ENCODE data around the gene SEC22B.
"Not testable (repeated sequence)": the region's sequence is repeated elsewhere in the genome, so short reads cannot be mapped to it uniquely, and the experiment has no call there.

The SEC22B gene

DNA sequence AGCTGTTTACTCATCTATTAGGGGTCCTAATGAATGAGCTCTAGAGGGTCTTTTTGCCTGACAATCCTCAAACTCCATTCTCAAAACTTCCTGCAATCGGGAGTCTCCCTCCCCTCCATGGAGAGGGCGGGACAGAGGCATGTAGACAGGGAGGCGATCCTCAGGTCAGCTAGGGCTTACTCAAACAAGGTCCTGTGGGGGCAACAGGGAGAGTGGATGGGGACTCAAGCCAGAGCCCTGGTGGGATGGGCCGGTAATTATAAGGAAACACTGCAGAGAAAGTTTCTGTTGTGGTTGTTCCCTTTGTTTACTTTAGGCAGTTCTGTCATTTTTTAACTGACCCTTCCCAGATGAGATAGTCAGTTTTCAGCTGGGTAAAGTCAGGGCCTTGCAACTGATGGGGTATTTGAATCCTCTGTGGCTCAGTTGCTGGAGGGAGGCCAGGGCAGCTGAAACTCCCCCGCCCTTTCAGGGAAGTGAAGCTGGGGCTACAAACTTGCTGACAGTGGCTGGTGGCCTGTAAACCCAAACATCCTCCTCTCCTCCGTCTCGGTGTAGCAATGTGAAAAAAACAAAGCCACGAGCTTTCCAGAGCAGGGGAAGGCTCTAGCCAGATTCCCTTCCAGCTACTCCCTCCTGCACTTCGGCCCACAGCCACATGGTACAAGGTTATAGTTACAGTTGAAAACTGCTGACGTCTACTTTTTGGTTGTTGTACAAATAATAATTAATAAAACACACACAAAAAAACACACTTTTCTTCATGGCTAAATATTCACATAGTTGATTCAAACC is 44.5 kb downstream of the SEC22B start:
- not testable (repeated sequence) for H3K4me3 Mint-ChIP-seq, H3K36me3 Mint-ChIP-seq, H3K9me3 Mint-ChIP-seq, H3K4me1 Mint-ChIP-seq, H3K27ac Mint-ChIP-seq, H3K27me3 Mint-ChIP-seq

GRCh38 chr1:120127921-120128320 is 48.4 kb downstream of the SEC22B start:
- peaks cover 21% of the 10 kb centered on the region for H3K4me1 Mint-ChIP-seq
- H3K27ac Mint-ChIP-seq, H3K9me3 Mint-ChIP-seq, H3K4me3 Mint-ChIP-seq, H3K36me3 Mint-ChIP-seq, H3K27me3 Mint-ChIP-seq: not testable (repeated sequence)

- peaks cover 24% of the 10 kb centered on the region for H3K4me1 Mint-ChIP-seq
- H3K9me3 Mint-ChIP-seq, H3K4me3 Mint-ChIP-seq, H3K27ac Mint-ChIP-seq, H3K27me3 Mint-ChIP-seq, H3K36me3 Mint-ChIP-seq: not testable (repeated sequence)
Measured at GRCh38 chr1:120126216-120126615, 50.1 kb downstream of the SEC22B start.

- H3K27ac Mint-ChIP-seq, H3K9me3 Mint-ChIP-seq, H3K36me3 Mint-ChIP-seq, H3K4me3 Mint-ChIP-seq, H3K27me3 Mint-ChIP-seq: not testable (repeated sequence)
- H3K4me1 Mint-ChIP-seq, result peaks cover 24% of the 10 kb centered on the region
Measured at GRCh38 chr1:120124628-120125027, 51.7 kb downstream of the SEC22B start.

- Mint-ChIP-seq H3K27ac (peak overlapping the region; percentile 84), H3K4me1 (peaks cover 24% of the 10 kb centered on the region)
- H3K36me3 Mint-ChIP-seq, H3K9me3 Mint-ChIP-seq, H3K4me3 Mint-ChIP-seq, H3K27me3 Mint-ChIP-seq: not testable (repeated sequence)
Measured at GRCh38 chr1:120123813-120124510, 52.4 kb downstream of the SEC22B start.

GRCh38 chr1:120122262-120122893 is 53.9 kb downstream of the SEC22B start:
- not testable (repeated sequence) for H3K27ac Mint-ChIP-seq, H3K9me3 Mint-ChIP-seq, H3K27me3 Mint-ChIP-seq

DNA sequence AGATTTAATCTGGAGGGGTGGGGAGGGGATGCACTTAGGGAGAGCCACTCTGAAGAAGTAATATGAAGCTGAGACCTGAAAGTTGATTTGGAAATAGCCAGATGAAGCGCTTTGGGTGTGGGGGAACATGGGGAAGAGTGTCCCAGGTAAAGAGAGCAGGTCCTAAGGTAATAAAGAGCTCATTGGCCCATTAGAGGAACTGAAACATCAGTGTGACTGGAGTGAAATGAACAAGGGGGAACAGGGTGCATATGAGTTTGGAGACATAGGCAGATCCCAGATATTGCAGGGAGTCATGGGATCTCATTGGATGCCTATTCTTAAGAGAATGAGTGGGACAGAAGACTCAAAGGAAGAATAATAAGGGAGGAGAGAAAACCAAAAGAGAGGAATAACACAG is 54.5 kb downstream of the SEC22B start:
- H3K27ac Mint-ChIP-seq, H3K36me3 Mint-ChIP-seq, H3K27me3 Mint-ChIP-seq, H3K9me3 Mint-ChIP-seq, H3K4me3 Mint-ChIP-seq: not testable (repeated sequence)
- H3K4me1 Mint-ChIP-seq, result peaks cover 29% of the 10 kb centered on the region

More at GRCh38 chr1:120122262-120122893, 53.9 kb downstream of the SEC22B start:
- H3K4me3 Mint-ChIP-seq, H3K36me3 Mint-ChIP-seq: not testable (repeated sequence)
- H3K4me1 Mint-ChIP-seq, result peaks cover 29% of the 10 kb centered on the region

- not testable (repeated sequence) for H3K9me3 Mint-ChIP-seq, H3K36me3 Mint-ChIP-seq
Measured at GRCh38 chr1:120120525-120120924, 55.8 kb downstream of the SEC22B start.

DNA sequence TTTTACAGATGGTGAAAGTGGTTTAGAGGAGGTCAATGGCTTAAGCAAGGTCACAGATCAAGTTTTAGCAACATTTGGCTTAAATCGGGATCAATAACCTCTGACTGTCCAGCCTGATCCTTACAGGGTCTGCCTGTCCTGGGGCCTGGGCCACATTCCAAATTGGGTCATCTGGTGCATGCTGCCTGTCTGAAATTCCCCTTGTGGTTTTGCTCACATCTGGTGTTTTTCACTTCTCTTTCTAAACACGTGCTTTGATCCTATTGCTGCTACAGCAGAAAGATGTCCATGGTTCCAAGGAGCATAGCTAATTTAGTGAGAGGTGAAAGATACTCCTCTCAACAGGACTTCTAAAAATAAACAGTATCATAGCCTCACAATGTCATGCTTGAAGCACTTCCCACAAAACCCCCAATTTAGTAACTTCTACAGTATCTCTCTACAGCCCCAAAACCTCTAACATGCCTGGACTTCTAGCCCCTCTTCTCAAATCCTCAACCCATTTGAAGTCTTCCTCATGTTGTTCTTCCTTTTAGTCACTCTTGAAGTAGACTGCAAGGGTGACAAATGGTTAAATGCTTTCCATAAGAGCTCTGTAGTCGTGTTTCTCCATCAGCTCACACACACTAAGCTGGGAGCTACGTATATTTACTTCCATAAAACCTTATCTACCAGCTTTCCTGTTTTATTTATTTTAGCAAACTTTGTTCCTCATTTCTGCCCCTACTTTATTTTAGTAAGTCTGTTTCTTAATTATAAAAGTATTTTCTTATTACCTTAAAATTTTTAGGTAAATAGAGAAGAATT is 58.7 kb downstream of the SEC22B start:
- H3K27me3 Mint-ChIP-seq, H3K36me3 Mint-ChIP-seq, H3K27ac Mint-ChIP-seq, H3K4me3 Mint-ChIP-seq, H3K9me3 Mint-ChIP-seq: not testable (repeated sequence)
- H3K4me1 Mint-ChIP-seq, result peaks cover 12% of the 10 kb centered on the region

More at GRCh38 chr1:120120525-120120924, 55.8 kb downstream of the SEC22B start:
- H3K4me1 Mint-ChIP-seq, result peaks cover 29% of the 10 kb centered on the region
- H3K27me3 Mint-ChIP-seq, H3K27ac Mint-ChIP-seq, H3K4me3 Mint-ChIP-seq: not testable (repeated sequence)

DNA sequence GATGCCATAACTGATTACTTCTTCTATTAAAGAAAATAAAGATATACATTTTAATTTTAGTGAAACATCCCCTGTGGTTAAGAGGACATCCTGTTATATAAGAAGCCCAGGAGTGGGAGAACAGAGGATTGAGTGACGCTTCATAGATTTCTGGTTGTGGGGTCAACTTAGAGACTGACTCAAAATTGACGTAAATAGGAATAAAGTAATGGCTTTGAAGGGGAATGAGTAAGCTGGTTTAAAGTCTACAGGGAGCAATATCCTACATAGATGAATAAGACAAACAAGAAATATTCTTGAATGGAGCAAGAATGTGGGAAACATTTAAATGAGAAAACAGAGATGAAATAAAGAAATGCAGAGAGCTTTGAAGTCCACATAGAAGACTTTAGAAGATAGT is 60.2 kb downstream of the SEC22B start:
- not testable (repeated sequence) for H3K27me3 Mint-ChIP-seq, H3K4me3 Mint-ChIP-seq, H3K36me3 Mint-ChIP-seq, H3K9me3 Mint-ChIP-seq, H3K27ac Mint-ChIP-seq, H3K4me1 Mint-ChIP-seq

GRCh38 chr1:120113134-120113533 is 63.2 kb downstream of the SEC22B start:
- H3K27me3 Mint-ChIP-seq, H3K4me3 Mint-ChIP-seq: not testable (repeated sequence)

GRCh38 chr1:120112212-120112611 is 64.1 kb downstream of the SEC22B start:
- H3K27ac Mint-ChIP-seq, H3K27me3 Mint-ChIP-seq, H3K4me3 Mint-ChIP-seq, H3K4me1 Mint-ChIP-seq, H3K9me3 Mint-ChIP-seq, H3K36me3 Mint-ChIP-seq: not testable (repeated sequence)

More at GRCh38 chr1:120113134-120113533, 63.2 kb downstream of the SEC22B start:
- H3K9me3 Mint-ChIP-seq, H3K27ac Mint-ChIP-seq, H3K4me1 Mint-ChIP-seq, H3K36me3 Mint-ChIP-seq: not testable (repeated sequence)

DNA sequence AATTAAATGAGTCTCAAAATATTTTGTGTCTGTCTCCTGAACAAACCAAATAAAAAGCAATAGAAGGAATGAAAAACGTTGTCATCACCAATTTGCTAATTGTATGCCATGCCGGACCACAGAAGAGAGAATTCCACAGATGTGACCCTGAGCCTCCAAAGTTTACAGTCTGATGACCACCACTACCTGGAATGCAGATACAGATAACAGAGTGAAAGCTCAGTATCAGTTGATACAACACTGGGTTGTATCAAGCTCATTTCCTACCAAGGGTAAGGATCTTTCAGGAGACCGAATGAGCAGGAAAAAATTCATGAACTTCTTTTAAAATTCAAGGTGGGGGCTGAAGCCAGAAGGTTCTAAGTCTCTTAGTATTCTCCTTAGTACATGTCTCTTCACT is 64.5 kb downstream of the SEC22B start:
- H3K27me3 Mint-ChIP-seq, H3K4me3 Mint-ChIP-seq, H3K27ac Mint-ChIP-seq, H3K36me3 Mint-ChIP-seq, H3K9me3 Mint-ChIP-seq, H3K4me1 Mint-ChIP-seq: not testable (repeated sequence)

DNA sequence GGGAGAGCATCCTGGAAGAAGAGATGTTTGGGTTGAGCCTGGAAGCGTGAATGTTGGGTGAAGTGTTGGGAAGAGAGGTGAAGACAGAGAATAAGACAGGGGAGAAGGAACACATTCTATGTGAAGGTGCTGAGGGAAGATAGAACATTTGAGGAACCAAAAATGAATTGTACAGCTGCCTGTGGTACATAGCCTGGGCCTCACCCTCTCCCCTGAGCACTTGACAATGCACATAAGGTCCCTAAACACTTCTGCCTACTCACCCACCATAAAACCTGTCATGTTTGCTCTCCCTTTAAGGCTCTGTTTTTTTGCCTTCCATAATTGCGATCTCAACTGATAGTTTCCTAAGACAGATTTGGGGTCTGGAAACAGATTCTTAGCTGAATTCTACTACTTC is 65.3 kb downstream of the SEC22B start:
- not testable (repeated sequence) for H3K27me3 Mint-ChIP-seq, H3K4me1 Mint-ChIP-seq, H3K27ac Mint-ChIP-seq, H3K4me3 Mint-ChIP-seq, H3K9me3 Mint-ChIP-seq, H3K36me3 Mint-ChIP-seq

DNA sequence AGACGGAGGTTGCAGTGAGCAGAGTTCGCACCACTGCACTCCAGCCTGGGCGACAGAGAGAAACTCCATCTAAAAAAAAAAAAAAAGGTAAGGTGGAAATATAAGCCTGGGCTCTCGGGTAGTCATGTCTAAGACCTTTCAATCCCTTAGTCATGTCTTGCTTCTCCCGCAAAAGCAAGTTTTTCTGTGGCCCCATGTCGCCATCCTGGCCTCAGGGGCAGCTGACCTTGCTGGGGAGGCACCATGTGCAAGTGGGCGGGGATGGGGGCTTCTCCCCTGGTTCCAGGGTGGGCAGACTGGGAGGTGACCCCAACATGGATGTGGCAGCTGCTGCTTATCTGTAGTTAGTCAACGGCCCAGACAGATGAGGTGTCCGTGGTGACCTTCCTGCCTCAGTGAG is 66.7 kb downstream of the SEC22B start:
- H3K4me3 Mint-ChIP-seq, H3K27ac Mint-ChIP-seq, H3K36me3 Mint-ChIP-seq, H3K9me3 Mint-ChIP-seq, H3K27me3 Mint-ChIP-seq, H3K4me1 Mint-ChIP-seq: not testable (repeated sequence)

- H3K4me3 Mint-ChIP-seq, H3K27me3 Mint-ChIP-seq, H3K4me1 Mint-ChIP-seq, H3K36me3 Mint-ChIP-seq, H3K27ac Mint-ChIP-seq, H3K9me3 Mint-ChIP-seq: not testable (repeated sequence)
Measured at GRCh38 chr1:120109180-120109579, 67.1 kb downstream of the SEC22B start.
